ENCODE data around the gene TM4SF20.

Gene TM4SF20

GRCh38 chr2:227379095-227379494 is at the start of gene TM4SF20:
Gene TM4SF20, minus strand, starts transcription at chr2:227379306. Its CDS starts 38 bp downstream, at chr2:227379268.
- no peak for DNase-seq (ENCODE audit: low read depth)

GRCh38 chr2:227428731-227429285 is 49.7 kb upstream of the TM4SF20 start:
- no peak for DNase-seq (ENCODE audit: low read depth)

- no peak for DNase-seq (ENCODE audit: low read depth)
These were observed 44.8 kb upstream of the TM4SF20 start for GRCh38 chr2:227423656-227424499.

GRCh38 chr2:227420087-227421052 is 41.3 kb upstream of the TM4SF20 start:
- no peak for DNase-seq (ENCODE audit: low read depth)

GRCh38 chr2:227416701-227417100 is 37.6 kb upstream of the TM4SF20 start:
- no peak for DNase-seq (ENCODE audit: low read depth)

- DNase-seq (ENCODE audit: low read depth) = peak; percentile 90
These were observed 36.7 kb upstream of the TM4SF20 start for GRCh38 chr2:227415538-227416424.

- DNase-seq (ENCODE audit: low read depth) = peak; percentile 98
These were observed 35.7 kb upstream of the TM4SF20 start for GRCh38 chr2:227414846-227415245.

GRCh38 chr2:227413371-227413770 is 34.3 kb upstream of the TM4SF20 start:
- DNase-seq (ENCODE audit: low read depth) = no peak

GRCh38 chr2:227412877-227413276 is 33.8 kb upstream of the TM4SF20 start:
- no peak for DNase-seq (ENCODE audit: low read depth)

- DNase-seq (ENCODE audit: low read depth) = peak; percentile 72
These were observed 32.9 kb upstream of the TM4SF20 start for GRCh38 chr2:227411990-227412350.

- peak; percentile 83 for DNase-seq (ENCODE audit: low read depth)
These were observed 32.3 kb upstream of the TM4SF20 start for GRCh38 chr2:227411320-227411989.

GRCh38 chr2:227410191-227410590 is 31.1 kb upstream of the TM4SF20 start:
- peak; percentile 67 for DNase-seq (ENCODE audit: low read depth)

GRCh38 chr2:227407591-227408151 is 28.6 kb upstream of the TM4SF20 start:
- DNase-seq (ENCODE audit: low read depth) = no peak

GRCh38 chr2:227406177-227407031 is 27.3 kb upstream of the TM4SF20 start:
- peak; percentile 97 for DNase-seq (ENCODE audit: low read depth)

GRCh38 chr2:227404585-227405271 is 25.6 kb upstream of the TM4SF20 start:
- DNase-seq (ENCODE audit: low read depth) = no peak

- DNase-seq (ENCODE audit: low read depth) = no peak
These were observed 23.9 kb upstream of the TM4SF20 start for GRCh38 chr2:227402959-227403358.

- no peak for DNase-seq (ENCODE audit: low read depth)
These were observed 23.2 kb upstream of the TM4SF20 start for GRCh38 chr2:227402321-227402720.

GRCh38 chr2:227401550-227401949 is 22.4 kb upstream of the TM4SF20 start:
- no peak for DNase-seq (ENCODE audit: low read depth)

All from amniotic epithelial cell (primary cell).